ENCODE results near the gene NTSR1. TPM values are rescaled to one million over a fixed set of nuclear protein-coding genes. Genes with fewer than 3 reads are reported as not detected.

Gene NTSR1
- total and polyA plus RNA-seq, 2 donors, result 0.05 to 0.34 TPM

GRCh38 chr20:62754122-62754990 is 45.7 kb downstream of the NTSR1 start:
- Histone ChIP-seq H3K4me3 (ENCODE audit: low read depth, low read length) (no peak overlapping the region), H3K27ac (ENCODE audit: low read depth) (no peak overlapping the region), H3K36me3 (ENCODE audit: insufficient read depth) (no peaks in the 10 kb centered on the region), H3K4me1 (ENCODE audit: insufficient read depth) (no peaks in the 10 kb centered on the region)
- no peak for DNase-seq (ENCODE audit: extremely low spot score)
- 93% methylated on average over 31 of the region's 31 CpGs for WGBS

- Histone ChIP-seq H3K4me3 (ENCODE audit: low read depth, low read length) (no peak overlapping the region), H3K4me1 (ENCODE audit: insufficient read depth) (no peaks in the 10 kb centered on the region), H3K36me3 (ENCODE audit: insufficient read depth) (no peaks in the 10 kb centered on the region), H3K27ac (ENCODE audit: low read depth) (no peak overlapping the region)
- WGBS, result 88% methylated on average over 1 of the region's 1 CpG
- DNase-seq (ENCODE audit: extremely low spot score), result no peak
Observed at GRCh38 chr20:62754991-62755356, 46.3 kb downstream of the NTSR1 start.

GRCh38 chr20:62755817-62756724 is 47.4 kb downstream of the NTSR1 start:
- 64% methylated on average over 10 of the region's 10 CpGs for WGBS
- DNase-seq (ENCODE audit: extremely low spot score), result no peak
- Histone ChIP-seq H3K27ac (ENCODE audit: low read depth) (no peak overlapping the region), H3K4me1 (ENCODE audit: insufficient read depth) (no peaks in the 10 kb centered on the region), H3K4me3 (ENCODE audit: low read depth, low read length) (no peak overlapping the region), H3K36me3 (ENCODE audit: insufficient read depth) (no peaks in the 10 kb centered on the region)

- no peak overlapping the region for H3K27ac ChIP-seq (ENCODE audit: low read depth)
- 76% methylated on average over 16 of the region's 16 CpGs for WGBS
- no peaks in the 10 kb centered on the region for H3K36me3 ChIP-seq (ENCODE audit: insufficient read depth)
- no peaks in the 10 kb centered on the region for H3K4me1 ChIP-seq (ENCODE audit: insufficient read depth)
- no peak overlapping the region for H3K4me3 ChIP-seq (ENCODE audit: low read depth, low read length)
- no peak for DNase-seq (ENCODE audit: extremely low spot score)
Observed at GRCh38 chr20:62758226-62758912, 49.7 kb downstream of the NTSR1 start.

GRCh38 chr20:62759981-62760431 is 51.4 kb downstream of the NTSR1 start:
- no peak for DNase-seq (ENCODE audit: extremely low spot score)
- Histone ChIP-seq H3K36me3 (ENCODE audit: insufficient read depth) (no peaks in the 10 kb centered on the region), H3K4me1 (ENCODE audit: insufficient read depth) (no peaks in the 10 kb centered on the region), H3K27ac (ENCODE audit: low read depth) (no peak overlapping the region), H3K4me3 (ENCODE audit: low read depth, low read length) (no peak overlapping the region)
- WGBS, result 82% methylated on average over 20 of the region's 20 CpGs

DNA sequence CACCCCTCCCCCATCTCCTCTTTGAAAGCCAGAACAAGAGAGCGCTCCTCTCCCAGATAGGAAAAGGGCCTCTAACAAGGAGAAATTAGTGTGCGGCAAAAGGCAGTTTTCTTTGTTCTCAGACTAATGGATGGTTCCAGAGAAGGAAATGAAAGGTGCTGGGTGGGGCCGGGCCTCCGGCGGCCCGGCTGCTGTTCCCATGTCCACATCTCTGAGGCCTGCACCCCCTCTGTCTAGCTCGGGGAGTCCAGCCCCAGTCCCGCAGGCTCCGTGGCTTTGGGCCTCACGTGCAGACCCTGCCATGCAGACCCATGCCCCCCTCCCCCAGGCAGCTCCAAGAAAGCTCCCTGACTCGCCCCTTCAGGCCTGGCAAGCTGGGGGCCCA is 51.8 kb downstream of the NTSR1 start:
- WGBS, result 62% methylated on average over 11 of the region's 11 CpGs
- no peak overlapping the region for H3K27ac ChIP-seq (ENCODE audit: low read depth)
- no peak overlapping the region for H3K4me3 ChIP-seq (ENCODE audit: low read depth, low read length)
- H3K4me1 ChIP-seq (ENCODE audit: insufficient read depth), result no peaks in the 10 kb centered on the region
- H3K36me3 ChIP-seq (ENCODE audit: insufficient read depth), result no peaks in the 10 kb centered on the region
- no peak for DNase-seq (ENCODE audit: extremely low spot score)

- no peaks in the 10 kb centered on the region for H3K36me3 ChIP-seq (ENCODE audit: insufficient read depth)
- H3K27ac ChIP-seq (ENCODE audit: low read depth), result no peak overlapping the region
- no peak for DNase-seq (ENCODE audit: extremely low spot score)
- WGBS, result 58% methylated on average over 26 of the region's 26 CpGs
- no peak overlapping the region for H3K4me3 ChIP-seq (ENCODE audit: low read depth, low read length)
- no peaks in the 10 kb centered on the region for H3K4me1 ChIP-seq (ENCODE audit: insufficient read depth)
Observed at GRCh38 chr20:62760856-62761758, 52.5 kb downstream of the NTSR1 start.

- H3K4me1 ChIP-seq (ENCODE audit: insufficient read depth), result no peaks in the 10 kb centered on the region
- WGBS, result 95% methylated on average over 6 of the region's 6 CpGs
- no peak overlapping the region for H3K4me3 ChIP-seq (ENCODE audit: low read depth, low read length)
- H3K27ac ChIP-seq (ENCODE audit: low read depth), result no peak overlapping the region
- DNase-seq (ENCODE audit: extremely low spot score), result no peak
- no peaks in the 10 kb centered on the region for H3K36me3 ChIP-seq (ENCODE audit: insufficient read depth)
Observed at GRCh38 chr20:62761759-62762131, 53.1 kb downstream of the NTSR1 start.

DNA sequence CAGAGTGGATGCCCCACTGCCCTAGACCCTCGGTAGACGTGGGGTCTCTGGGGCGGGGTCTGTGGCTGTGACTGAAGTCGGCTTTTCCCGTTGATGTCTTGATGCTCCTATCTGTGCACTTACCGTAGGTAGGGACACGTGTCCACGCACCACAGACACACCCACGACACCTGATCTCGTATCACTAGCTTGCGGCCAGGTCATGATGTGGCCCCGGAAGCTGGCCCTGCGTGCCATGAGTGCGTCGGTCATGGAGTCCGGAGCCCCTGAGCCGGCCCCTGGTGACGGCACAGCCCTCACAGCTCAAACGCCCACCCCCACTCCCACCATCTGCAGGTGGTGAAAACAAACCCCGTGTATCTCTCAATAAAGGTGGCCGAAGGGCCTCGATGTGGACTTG is 53.7 kb downstream of the NTSR1 start:
- WGBS, result 91% methylated on average over 22 of the region's 22 CpGs
- H3K4me3 ChIP-seq (ENCODE audit: low read depth, low read length), result no peak overlapping the region
- no peaks in the 10 kb centered on the region for H3K4me1 ChIP-seq (ENCODE audit: insufficient read depth)
- no peak overlapping the region for H3K27ac ChIP-seq (ENCODE audit: low read depth)
- no peak for DNase-seq (ENCODE audit: extremely low spot score)
- no peaks in the 10 kb centered on the region for H3K36me3 ChIP-seq (ENCODE audit: insufficient read depth)

DNA sequence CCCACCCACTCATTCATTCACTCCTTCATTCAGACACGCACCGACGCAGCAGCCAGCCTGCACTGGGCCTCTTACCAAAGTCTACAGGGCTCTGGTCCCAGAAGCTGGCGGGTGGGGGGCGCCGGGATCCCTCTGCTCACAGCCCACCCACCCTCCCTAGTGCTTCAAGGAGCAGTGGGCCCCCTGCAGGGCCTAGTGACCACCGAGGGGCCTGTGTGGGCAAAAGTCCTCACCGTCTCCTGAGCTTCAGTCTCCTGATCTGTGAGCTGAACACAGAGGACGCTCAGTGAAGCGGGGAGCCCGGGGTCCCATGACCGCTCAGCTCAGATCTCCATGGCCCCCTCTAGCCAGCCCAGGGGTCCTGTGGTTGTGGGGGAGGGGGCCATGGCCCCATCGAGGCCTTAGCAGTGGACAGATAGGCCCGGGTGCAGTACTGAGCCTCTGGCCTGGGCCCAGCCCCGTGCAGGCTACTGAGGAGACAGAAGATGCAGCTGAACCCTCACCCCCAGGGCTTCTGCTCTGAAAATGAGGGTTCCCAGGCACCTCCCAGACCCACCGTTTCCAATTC is 54.2 kb downstream of the NTSR1 start:
- no peak for DNase-seq (ENCODE audit: extremely low spot score)
- H3K36me3 ChIP-seq (ENCODE audit: insufficient read depth), result no peaks in the 10 kb centered on the region
- no peak overlapping the region for H3K27ac ChIP-seq (ENCODE audit: low read depth)
- no peaks in the 10 kb centered on the region for H3K4me1 ChIP-seq (ENCODE audit: insufficient read depth)
- WGBS, result 84% methylated on average over 16 of the region's 16 CpGs
- no peak overlapping the region for H3K4me3 ChIP-seq (ENCODE audit: low read depth, low read length)

- no peaks in the 10 kb centered on the region for H3K4me1 ChIP-seq (ENCODE audit: insufficient read depth)
- 95% methylated on average over 4 of the region's 4 CpGs for WGBS
- no peak for DNase-seq (ENCODE audit: extremely low spot score)
- H3K36me3 ChIP-seq (ENCODE audit: insufficient read depth), result no peaks in the 10 kb centered on the region
- H3K27ac ChIP-seq (ENCODE audit: low read depth), result no peak overlapping the region
- H3K4me3 ChIP-seq (ENCODE audit: low read depth, low read length), result no peak overlapping the region
Observed at GRCh38 chr20:62763404-62763803, 54.8 kb downstream of the NTSR1 start.

DNA sequence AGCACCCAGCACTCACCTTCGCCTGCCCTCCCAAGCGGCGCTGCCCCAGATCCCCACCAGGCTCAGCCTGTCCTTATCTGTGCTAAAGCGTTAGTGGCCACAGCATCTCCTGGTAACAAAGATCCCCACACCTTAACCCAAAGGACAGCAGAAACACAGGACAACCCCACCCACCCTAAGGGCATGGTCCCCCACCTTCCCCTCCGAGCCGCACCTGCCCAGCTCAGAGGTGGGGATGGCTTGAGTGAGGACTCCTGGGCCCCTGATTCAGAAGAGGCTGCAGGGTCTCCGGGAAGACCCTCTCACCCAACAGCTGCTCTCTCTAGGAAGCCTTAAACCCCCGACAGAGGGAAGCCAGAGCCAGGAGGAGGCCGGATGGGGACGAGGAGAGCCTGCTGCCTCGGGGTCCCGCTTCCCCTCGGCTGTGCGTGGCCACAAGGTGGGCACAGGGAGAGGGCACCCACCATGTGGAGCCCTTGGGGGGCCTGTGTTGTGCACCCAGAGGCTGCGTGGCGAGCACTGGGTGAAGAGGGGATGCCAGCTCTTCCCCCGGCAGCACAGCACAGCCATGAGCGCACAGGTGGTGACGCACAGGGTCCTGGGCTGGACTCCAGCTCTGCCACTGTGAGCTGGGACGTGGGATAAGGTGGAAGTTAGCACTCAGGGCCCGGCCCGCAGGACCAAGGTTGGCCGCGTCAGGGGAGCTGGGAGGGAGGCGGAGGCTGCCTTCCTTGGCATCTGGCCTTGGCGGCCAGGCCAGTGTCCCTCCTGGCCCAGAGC is 55.7 kb downstream of the NTSR1 start:
- WGBS, result 90% methylated on average over 26 of the region's 26 CpGs
- Histone ChIP-seq H3K4me3 (ENCODE audit: low read depth, low read length) (no peak overlapping the region), H3K27ac (ENCODE audit: low read depth) (no peak overlapping the region), H3K36me3 (ENCODE audit: insufficient read depth) (no peaks in the 10 kb centered on the region), H3K4me1 (ENCODE audit: insufficient read depth) (no peaks in the 10 kb centered on the region)
- DNase-seq (ENCODE audit: extremely low spot score), result no peak
